H9 (cell line): ENCODE data around the gene HLA-DMA. TPM values are rescaled to one million over a fixed set of nuclear protein-coding genes. Genes with fewer than 3 reads are reported as not detected.

Source experiments
- DNase-seq: peaks from one replicate; pipeline ENCODE4 v3.0.0-alpha.2; 2017
- H2AFZ ChIP-seq: one replicate; pipeline ENCODE4 v1.6.1; 2013; ENCODE audit warnings: mild to moderate bottlenecking, low read length, control low read depth, moderate library complexity
- H2AK5ac ChIP-seq: 2 replicates; pipeline ENCODE4 v1.6.1; 2013; ENCODE audit warnings: low read length, control low read depth, mixed read lengths; ENCODE audit not compliant: insufficient read length
- H2BK120ac ChIP-seq: one replicate; pipeline ENCODE4 v1.6.1; 2013; ENCODE audit warnings: low read depth, mild to moderate bottlenecking, low read length, control low read depth, inconsistent platforms; ENCODE audit not compliant: poor library complexity, severe bottlenecking
- H2BK12ac ChIP-seq: 2 replicates; pipeline ENCODE4 v1.6.1; 2013; ENCODE audit warnings: low read length, control low read depth, mixed read lengths, low read depth; ENCODE audit not compliant: insufficient read length
- H2BK15ac ChIP-seq: 2 replicates; pipeline ENCODE4 v1.6.1; 2013; ENCODE audit warnings: low read depth, low read length, control low read depth
- H2BK20ac ChIP-seq: one replicate; pipeline ENCODE4 v1.6.1; 2013; ENCODE audit warnings: low read depth, mild to moderate bottlenecking, low read length, control low read depth, inconsistent platforms; ENCODE audit not compliant: poor library complexity, severe bottlenecking
- H2BK5ac ChIP-seq: 2 replicates; pipeline ENCODE4 v1.6.1; 2013; ENCODE audit warnings: low read length, control low read depth, mixed read lengths; ENCODE audit not compliant: insufficient read length
- H3K14ac ChIP-seq: 2 replicates; pipeline ENCODE4 v1.6.1; 2013; ENCODE audit warnings: low read length, control low read depth; ENCODE audit not compliant: insufficient read depth
- H3K18ac ChIP-seq: 2 replicates; pipeline ENCODE4 v1.6.1; 2013; ENCODE audit warnings: low read depth, mild to moderate bottlenecking, mixed read lengths, low read length, control low read depth; ENCODE audit not compliant: insufficient read length
- H3K23ac ChIP-seq: 2 replicates; pipeline ENCODE4 v1.6.1; 2013; ENCODE audit warnings: low read length, control low read depth, mixed read lengths, low read depth; ENCODE audit not compliant: insufficient read length
- H3K23me2 ChIP-seq: 2 replicates; pipeline ENCODE4 v1.6.1; 2013; ENCODE audit warnings: low read depth, mild to moderate bottlenecking, mixed read lengths, low read length, control low read depth; ENCODE audit not compliant: insufficient read length, poor library complexity, severe bottlenecking
- H3K27ac ChIP-seq: 2 replicates; pipeline ENCODE4 v1.5.1; 2013; ENCODE audit warnings: low read length, control low read depth, mixed read lengths, low read depth; ENCODE audit not compliant: insufficient read length
- H3K27me3 ChIP-seq: 2 replicates; pipeline ENCODE4 v1.6.1; 2013; ENCODE audit warnings: low read length, control low read depth, inconsistent platforms; ENCODE audit not compliant: insufficient read depth
- H3K4ac ChIP-seq: 2 replicates; pipeline ENCODE4 v1.6.1; 2013; ENCODE audit warnings: low read depth, mild to moderate bottlenecking, control low read depth, inconsistent platforms, low read length, moderate library complexity
- H3K4me1 ChIP-seq: 2 replicates; pipeline ENCODE4 v1.6.1; 2013; ENCODE audit warnings: low read length, control low read depth, inconsistent platforms; ENCODE audit not compliant: insufficient read depth
- H3K4me2 ChIP-seq: 2 replicates; pipeline ENCODE4 v1.6.1; 2013; ENCODE audit warnings: low read length, control low read depth, mixed read lengths; ENCODE audit not compliant: insufficient read length, insufficient read depth
- H3K56ac ChIP-seq: 2 replicates; pipeline ENCODE4 v1.6.1; 2013; ENCODE audit warnings: low read depth, mild to moderate bottlenecking, mixed read lengths, low read length, control low read depth; ENCODE audit not compliant: insufficient read length
- H3K79me1 ChIP-seq: 2 replicates; pipeline ENCODE4 v1.6.1; 2013; ENCODE audit warnings: low read depth, mild to moderate bottlenecking, moderate library complexity, low read length, control low read depth, inconsistent platforms; ENCODE audit not compliant: insufficient read depth, poor library complexity, severe bottlenecking
- H3K79me2 ChIP-seq: 2 replicates; pipeline ENCODE4 v1.6.1; 2013; ENCODE audit warnings: low read length, control low read depth, inconsistent platforms; ENCODE audit not compliant: insufficient read depth
- H3K9ac ChIP-seq: 2 replicates; pipeline ENCODE4 v1.6.1; 2013; ENCODE audit warnings: low read length, control low read depth, mixed read lengths; ENCODE audit not compliant: insufficient read length; ENCODE audit errors: extremely low read depth
- H3K9me3 ChIP-seq: one replicate; pipeline ENCODE4 v1.6.1; 2013; ENCODE audit warnings: low read depth, low read length, inconsistent platforms; ENCODE audit not compliant: control insufficient read depth
- H3T11ph ChIP-seq: one replicate; pipeline ENCODE4 v1.6.1; 2013; ENCODE audit warnings: mild to moderate bottlenecking, low read length, control low read depth, inconsistent platforms
- H4K20me1 ChIP-seq: one replicate; pipeline ENCODE4 v1.6.1; 2013; ENCODE audit not compliant: control insufficient read depth, insufficient read length, insufficient read depth
- H4K5ac ChIP-seq: 2 replicates; pipeline ENCODE4 v1.6.1; 2013; ENCODE audit warnings: low read depth, mild to moderate bottlenecking, mixed read lengths, low read length, control low read depth; ENCODE audit not compliant: insufficient read length
- H4K8ac ChIP-seq: replicated peaks from 2 replicates; pipeline ENCODE4 v1.6.1; 2013; ENCODE audit warnings: low read length, control low read depth, mixed read lengths, low read depth; ENCODE audit not compliant: insufficient read length
- H4K91ac ChIP-seq: 2 replicates; pipeline ENCODE4 v1.6.1; 2013; ENCODE audit warnings: low read depth, mild to moderate bottlenecking, moderate library complexity, mixed read lengths, low read length, control low read depth; ENCODE audit not compliant: insufficient read length
- H3K27ac Mint-ChIP-seq, 3 experiments: 2 replicates in 2 of 3; 3 replicates in 1 of 3; pipeline ENCODE4 v1.8.0; 2020 to 2021; ENCODE audit warnings: mixed read lengths in 3 of 3, mild to moderate bottlenecking in 1 of 3, moderate library complexity in 1 of 3
- H3K27me3 Mint-ChIP-seq: 2 replicates; pipeline ENCODE4 v1.8.0; 2021; ENCODE audit warnings: low read depth, mild to moderate bottlenecking, moderate library complexity, mixed read lengths
- H3K36me3 Mint-ChIP-seq, 3 experiments: 2 replicates in 2 of 3; 3 replicates in 1 of 3; pipeline ENCODE4 v1.8.0; 2020 to 2021; ENCODE audit warnings: low read depth in 3 of 3, mixed read lengths in 3 of 3; ENCODE audit not compliant: insufficient read depth in 1 of 3
- H3K4me1 Mint-ChIP-seq, 2 experiments: 2 replicates each; pipeline ENCODE4 v1.8.0; 2020; ENCODE audit warnings: mixed read lengths in 2 of 2
- H3K4me3 Mint-ChIP-seq, 2 experiments: 2 replicates in 1 of 2; 3 replicates in 1 of 2; pipeline ENCODE4 v1.8.0; 2020 to 2021; ENCODE audit warnings: mild to moderate bottlenecking in 2 of 2, mixed read lengths in 2 of 2, moderate library complexity in 1 of 2
- H3K9me3 Mint-ChIP-seq, 2 experiments: 2 replicates in 1 of 2; 3 replicates in 1 of 2; pipeline ENCODE4 v1.8.0; 2020; ENCODE audit warnings: mild to moderate bottlenecking in 2 of 2, mixed read lengths in 2 of 2, moderate library complexity in 1 of 2
- CTCF ChIP-seq: fragments of 200-600 bp; sonication (generic); conservative IDR thresholded peaks from 3 replicates; pipeline ENCODE4 v1.8.0; 2021; ENCODE audit warnings: antibody characterized with exemption, mild to moderate bottlenecking
- WGBS: extraction: QIAGEN DNeasy Blood & Tissue Kit; methylation state at CpG from one replicate; pipeline ENCODE4 v1.1.7; 2013; ENCODE audit warnings: missing lambda C conversion rate, low lambda C conversion rate, mixed read lengths; ENCODE audit not compliant: insufficient read length; ENCODE audit errors: extremely low coverage; 5-methylcytosine and 5-hydroxymethylcytosine counted together
- total RNA-seq: library from RNA; stranded (reverse); gene quantifications from 2 replicates; pipeline ENCODE4 v1.2.1, GENCODE V29; 2021

The HLA-DMA gene
- total RNA-seq, 1 experiment from 2014 or later: 7.5 TPM

- no peaks in the 10 kb centered on the region for H3K36me3 Mint-ChIP-seq
- Histone ChIP-seq H2AK5ac (no peak overlapping the region), H3K23ac (no peak overlapping the region), H3K4ac (no peak overlapping the region), H2BK120ac (no peak overlapping the region), H3K56ac (no peak overlapping the region), H3K9me3 (no peaks in the 10 kb centered on the region), H3K27ac (no peak overlapping the region), H3K79me2 (no peaks in the 10 kb centered on the region), H3K18ac (no peak overlapping the region), H3K4me2 (no peak overlapping the region), H4K5ac (no peak overlapping the region), H4K91ac (no peak overlapping the region), H3K27me3 (no peaks in the 10 kb centered on the region), H2BK20ac (no peak overlapping the region), H3K9ac (no peak overlapping the region), H2AFZ (no peak overlapping the region), H4K20me1 (peaks cover 2% of the 10 kb centered on the region), H4K8ac (no peak overlapping the region), H3K4me1 (no peaks in the 10 kb centered on the region), H2BK12ac (no peak overlapping the region), H3T11ph (no peak overlapping the region), H3K23me2 (no peaks in the 10 kb centered on the region), H2BK5ac (no peak overlapping the region), H3K14ac (no peak overlapping the region), H3K79me1 (no peaks in the 10 kb centered on the region), H2BK15ac (no peak overlapping the region)
- peaks cover 18% of the 10 kb centered on the region for H3K27me3 Mint-ChIP-seq
- no CpG with 5 or more reads among the region's 8 CpGs for WGBS
- H3K27ac Mint-ChIP-seq: no peak overlapping the region
- TF ChIP-seq CTCF: no peak
- no peaks in the 10 kb centered on the region for H3K9me3 Mint-ChIP-seq
- no peak for DNase-seq
- H3K4me1 Mint-ChIP-seq: peaks cover 9 to 12% of the 10 kb centered on the region in 2 experiments
- H3K4me3 Mint-ChIP-seq: no peak overlapping the region
Observed at GRCh38 chr6:32937230-32937633, 15.7 kb downstream of the HLA-DMA start.
